AG10803 (cell line): ENCODE results near the gene GDI1.

Experiments
- DNase-seq: peaks from one replicate; pipeline ENCODE4 v3.0.0; 2010; ENCODE audit warnings: low read depth
- H3K4me3 ChIP-seq: 2 replicates; pipeline ENCODE4 v1.5.1; 2011; ENCODE audit warnings: mild to moderate bottlenecking, low read length, control low read depth
- TF ChIP-seq, protein P1 (sequence below): conservative IDR thresholded peaks from 2 replicates; pipeline ENCODE4 v1.5.1; 2011; ENCODE audit warnings: mild to moderate bottlenecking, low read length, control low read depth, inconsistent platforms

GDI1 gene

DNA sequence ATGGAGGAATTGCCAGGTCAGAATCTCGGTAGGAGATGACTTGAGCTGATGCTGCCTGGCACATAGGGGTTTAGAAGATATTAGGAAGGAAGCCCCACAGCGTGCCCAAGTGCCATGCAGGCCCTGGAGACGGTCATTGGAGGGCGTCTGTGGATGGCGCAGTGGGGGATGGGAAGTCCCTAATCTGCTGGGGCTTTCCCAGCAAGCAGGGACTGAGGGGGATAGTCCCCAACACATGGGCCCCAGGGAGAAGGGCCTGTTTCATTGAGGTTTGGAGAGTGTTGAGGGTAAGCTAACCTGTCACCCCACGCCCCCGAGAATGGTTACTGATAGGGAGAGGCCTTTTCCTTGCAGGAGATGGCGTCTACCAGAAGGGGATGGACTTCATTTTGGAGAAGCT is 17.8 kb upstream of the GDI1 start:
- TF ChIP-seq, protein P1, sequence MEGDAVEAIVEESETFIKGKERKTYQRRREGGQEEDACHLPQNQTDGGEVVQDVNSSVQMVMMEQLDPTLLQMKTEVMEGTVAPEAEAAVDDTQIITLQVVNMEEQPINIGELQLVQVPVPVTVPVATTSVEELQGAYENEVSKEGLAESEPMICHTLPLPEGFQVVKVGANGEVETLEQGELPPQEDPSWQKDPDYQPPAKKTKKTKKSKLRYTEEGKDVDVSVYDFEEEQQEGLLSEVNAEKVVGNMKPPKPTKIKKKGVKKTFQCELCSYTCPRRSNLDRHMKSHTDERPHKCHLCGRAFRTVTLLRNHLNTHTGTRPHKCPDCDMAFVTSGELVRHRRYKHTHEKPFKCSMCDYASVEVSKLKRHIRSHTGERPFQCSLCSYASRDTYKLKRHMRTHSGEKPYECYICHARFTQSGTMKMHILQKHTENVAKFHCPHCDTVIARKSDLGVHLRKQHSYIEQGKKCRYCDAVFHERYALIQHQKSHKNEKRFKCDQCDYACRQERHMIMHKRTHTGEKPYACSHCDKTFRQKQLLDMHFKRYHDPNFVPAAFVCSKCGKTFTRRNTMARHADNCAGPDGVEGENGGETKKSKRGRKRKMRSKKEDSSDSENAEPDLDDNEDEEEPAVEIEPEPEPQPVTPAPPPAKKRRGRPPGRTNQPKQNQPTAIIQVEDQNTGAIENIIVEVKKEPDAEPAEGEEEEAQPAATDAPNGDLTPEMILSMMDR, result no peak
- H3K4me3 ChIP-seq, result no peak overlapping the region
- no peak for DNase-seq

DNA sequence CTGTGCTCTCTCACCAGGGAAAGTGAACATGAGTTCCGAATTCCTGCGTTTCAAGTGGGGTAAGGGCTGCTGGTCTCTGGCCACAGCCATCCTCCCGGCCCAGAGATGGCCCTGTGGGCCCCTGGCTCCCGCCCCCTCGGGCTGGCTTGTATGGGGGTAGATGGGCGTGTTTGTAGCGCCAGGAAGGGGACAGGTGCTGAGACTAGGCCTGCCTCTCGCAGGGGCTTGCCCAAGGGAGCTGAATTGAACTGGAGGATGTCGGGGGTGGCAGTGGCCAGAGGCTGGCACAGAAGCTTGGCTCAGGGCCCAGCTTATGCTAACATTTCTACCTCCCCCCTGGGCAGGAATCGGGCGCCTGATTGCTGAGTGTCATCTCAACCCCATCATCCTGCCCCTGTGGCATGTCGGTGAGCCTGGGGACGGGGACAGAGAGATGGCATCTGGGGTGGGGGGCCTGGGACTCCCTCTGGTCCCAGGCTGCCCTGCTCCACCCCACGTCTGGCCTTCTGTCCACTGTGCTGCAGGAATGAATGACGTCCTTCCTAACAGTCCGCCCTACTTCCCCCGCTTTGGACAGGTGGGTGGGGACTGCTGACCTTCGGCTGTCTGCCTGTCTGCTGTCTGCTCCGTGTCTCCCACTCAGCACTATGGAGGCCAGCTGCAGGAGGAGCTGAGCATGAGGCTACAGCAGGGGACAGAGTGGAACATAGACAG is 17.1 kb upstream of the GDI1 start:
- H3K4me3 ChIP-seq, result no peak overlapping the region
- TF ChIP-seq, protein P1, result no peak

DNA sequence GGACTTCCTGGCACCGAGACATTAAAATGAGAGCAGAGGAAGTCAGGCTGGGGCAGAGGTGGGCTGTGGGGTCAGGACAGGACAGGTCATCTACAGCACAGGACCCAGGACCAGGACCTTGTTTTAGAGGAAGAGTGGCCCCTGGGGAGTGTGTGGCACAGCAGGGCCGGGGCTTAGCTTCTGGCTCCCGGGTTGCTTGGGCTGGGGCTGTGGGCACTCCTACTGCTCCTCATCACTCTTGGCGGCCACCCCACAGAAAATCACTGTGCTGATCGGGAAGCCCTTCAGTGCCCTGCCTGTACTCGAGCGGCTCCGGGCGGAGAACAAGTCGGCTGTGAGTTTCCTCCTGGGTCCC is 16.6 kb upstream of the GDI1 start:
- H3K4me3 ChIP-seq, result no peak overlapping the region
- TF ChIP-seq, protein P1, result no peak
- no peak for DNase-seq

More for the DNA sequence above, 17.1 kb upstream of the GDI1 start:
- no peak for DNase-seq

DNA sequence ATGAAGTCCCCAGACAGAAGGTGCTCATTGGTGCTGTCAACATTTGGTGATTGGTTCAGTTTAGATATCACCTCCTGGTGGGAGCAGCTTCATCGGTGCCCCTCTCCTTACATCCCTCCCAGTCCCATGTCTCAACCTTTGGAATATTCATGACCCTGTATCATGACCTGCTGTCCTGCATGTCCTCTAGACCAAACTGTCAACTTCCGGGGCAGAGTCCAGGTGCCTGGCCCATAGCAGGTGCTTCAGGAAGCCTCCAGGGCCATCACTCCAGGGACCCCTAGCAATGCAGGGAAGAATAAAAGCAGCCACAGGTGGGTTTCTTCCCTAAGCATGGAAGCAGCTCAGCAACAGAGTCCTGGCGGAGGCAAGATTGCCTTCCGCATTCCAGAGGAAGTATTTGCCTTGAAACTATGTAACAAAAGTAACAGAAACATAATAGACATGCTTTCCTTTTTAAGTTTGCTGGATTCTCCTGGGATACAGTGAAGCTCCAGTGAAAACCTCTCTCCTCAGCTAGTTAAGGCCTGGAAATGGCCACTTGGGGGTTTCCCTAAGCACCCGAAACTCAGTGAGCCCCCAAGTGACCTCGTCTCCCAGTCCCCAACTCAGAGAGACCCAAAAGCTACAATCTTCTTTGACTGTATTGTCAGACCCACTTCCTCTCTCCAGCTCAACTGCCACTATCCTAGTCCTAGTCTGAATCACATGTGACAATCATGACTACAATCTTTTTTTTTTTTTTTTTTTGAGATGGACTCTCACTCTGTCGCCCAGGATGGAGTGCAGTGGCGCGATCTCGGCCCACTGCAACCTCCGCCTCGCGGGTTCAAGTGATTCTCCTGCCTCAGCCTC is 9.8 kb upstream of the GDI1 start:
- DNase-seq, result no peak
- no peak overlapping the region for H3K4me3 ChIP-seq
- TF ChIP-seq, protein P1, result no peak

DNA sequence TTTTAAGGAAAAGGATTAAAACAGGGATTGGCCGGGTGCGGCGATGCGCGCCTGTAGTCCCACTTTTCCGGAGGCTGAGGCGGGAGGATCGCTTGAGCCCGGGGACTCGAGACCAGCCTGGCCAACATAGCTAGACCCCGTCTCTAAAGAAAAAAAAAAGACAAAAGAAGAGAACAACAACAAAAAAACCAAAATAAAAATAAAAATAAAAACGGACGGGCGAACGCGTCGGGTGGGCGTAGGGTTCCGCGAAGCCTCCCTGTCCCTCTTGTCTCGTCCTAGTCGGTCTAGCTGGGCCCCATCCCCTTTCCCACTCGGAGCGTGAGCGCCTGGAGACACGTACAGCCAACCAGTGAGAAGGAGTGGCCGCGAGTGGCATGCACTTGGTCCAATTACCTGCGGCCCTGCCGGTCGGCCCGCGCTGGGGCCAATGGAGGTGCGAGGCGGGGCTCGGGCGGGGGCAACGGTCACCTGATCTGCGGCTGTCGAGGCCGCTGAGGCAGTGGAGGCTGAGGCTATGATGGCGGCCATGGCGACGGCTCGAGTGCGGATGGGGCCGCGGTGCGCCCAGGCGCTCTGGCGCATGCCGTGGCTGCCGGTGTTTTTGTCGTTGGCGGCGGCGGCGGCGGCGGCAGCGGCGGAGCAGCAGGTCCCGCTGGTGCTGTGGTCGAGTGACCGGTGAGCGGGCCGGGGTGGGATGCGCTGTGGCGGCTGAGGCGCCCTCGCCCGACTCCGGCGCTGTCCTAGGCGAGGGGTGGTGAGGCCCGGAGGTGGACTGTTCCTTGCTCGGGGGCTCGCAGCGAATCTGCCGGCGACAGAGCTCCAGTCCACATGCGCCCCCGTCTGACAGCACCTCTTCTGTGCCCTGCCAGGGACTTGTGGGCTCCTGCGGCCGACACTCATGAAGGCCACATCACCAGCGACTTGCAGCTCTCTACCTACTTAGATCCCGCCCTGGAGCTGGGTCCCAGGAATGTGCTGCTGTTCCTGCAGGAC is 8.5 kb upstream of the GDI1 start, which contains the start of gene ATP6AP1:
Gene ATP6AP1, plus strand, starts transcription at position 502 of the 996 bp plus-strand sequence. Its CDS starts 16 bp downstream, at position 518.
- H3K4me3 ChIP-seq, result peak within 1 kb of the TSS; percentile 67
- TF ChIP-seq, protein P1, result no peak
- DNase-seq, result peak; percentile 95

DNA sequence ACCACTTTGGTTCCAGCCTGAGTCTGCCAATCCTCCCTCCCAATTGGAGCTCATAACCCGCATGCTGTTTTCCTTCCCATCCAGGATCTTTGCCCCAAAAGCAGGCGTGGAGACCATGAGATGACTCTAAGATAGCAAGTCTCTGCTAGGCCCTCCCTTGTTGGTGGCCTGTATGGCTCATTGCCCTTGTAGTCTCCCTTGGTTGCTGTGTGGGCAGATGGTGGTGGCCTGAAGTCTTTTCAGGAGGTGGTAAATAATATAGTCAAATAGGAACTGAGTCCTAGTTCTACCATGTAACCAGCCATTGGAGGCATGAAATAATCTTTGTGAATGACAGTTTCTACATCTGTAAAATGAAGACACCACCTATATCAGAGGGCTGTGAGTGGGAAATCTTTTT is 7.2 kb upstream of the GDI1 start:
- H3K4me3 ChIP-seq, result peak overlapping the region; percentile 67
- TF ChIP-seq, protein P1, result no peak
- DNase-seq, result no peak
